Ishikawa (cell line): Measurements from ENCODE around the gene GPER1.

Experiments used
- CEBPB ChIP-seq: IDR thresholded peaks from 2 replicates; pipeline ENCODE4 v1.6.1; 2012
- CREB1 ChIP-seq: IDR thresholded peaks from 2 replicates; pipeline ENCODE4 v1.6.1; 2012; ENCODE audit warnings: low read depth
- EGR1 ChIP-seq: IDR thresholded peaks from 2 replicates; pipeline ENCODE4 v1.6.1; 2012
- EP300 ChIP-seq: IDR thresholded peaks from 2 replicates; pipeline ENCODE4 v1.6.1; 2012; ENCODE audit warnings: borderline replicate concordance
- FOXM1 ChIP-seq: IDR thresholded peaks from 2 replicates; pipeline ENCODE4 v1.6.1; 2012; ENCODE audit warnings: low read depth, borderline replicate concordance
- NFIC ChIP-seq: IDR thresholded peaks from 2 replicates; pipeline ENCODE4 v1.6.1; 2012
- RAD21 ChIP-seq: IDR thresholded peaks from 2 replicates; pipeline ENCODE4 v1.6.1; 2012; ENCODE audit warnings: low read depth
- TAF1 ChIP-seq: IDR thresholded peaks from 2 replicates; pipeline ENCODE4 v1.6.1; 2012; ENCODE audit warnings: low read depth, mild to moderate bottlenecking
- TCF12 ChIP-seq: IDR thresholded peaks from 2 replicates; pipeline ENCODE4 v1.6.1; 2012; ENCODE audit warnings: low read depth
- TEAD4 ChIP-seq: IDR thresholded peaks from 2 replicates; pipeline ENCODE4 v1.6.1; 2012
- YY1 ChIP-seq: IDR thresholded peaks from 2 replicates; pipeline ENCODE4 v1.6.1; 2012; ENCODE audit warnings: low read depth
- ZBTB7A ChIP-seq: IDR thresholded peaks from 2 replicates; pipeline ENCODE4 v1.6.1; 2012; ENCODE audit warnings: low read depth
- TF ChIP-seq, protein P1 (sequence below): IDR thresholded peaks from 2 replicates; pipeline ENCODE4 v1.6.1; 2012
- TF ChIP-seq, protein P2 (sequence below): IDR thresholded peaks from 2 replicates; pipeline ENCODE4 v1.6.1; 2012
- TF ChIP-seq, protein P3 (sequence below): IDR thresholded peaks from 2 replicates; pipeline ENCODE4 v1.6.1; 2012; ENCODE audit warnings: low read depth, mild to moderate bottlenecking

Gene GPER1

DNA sequence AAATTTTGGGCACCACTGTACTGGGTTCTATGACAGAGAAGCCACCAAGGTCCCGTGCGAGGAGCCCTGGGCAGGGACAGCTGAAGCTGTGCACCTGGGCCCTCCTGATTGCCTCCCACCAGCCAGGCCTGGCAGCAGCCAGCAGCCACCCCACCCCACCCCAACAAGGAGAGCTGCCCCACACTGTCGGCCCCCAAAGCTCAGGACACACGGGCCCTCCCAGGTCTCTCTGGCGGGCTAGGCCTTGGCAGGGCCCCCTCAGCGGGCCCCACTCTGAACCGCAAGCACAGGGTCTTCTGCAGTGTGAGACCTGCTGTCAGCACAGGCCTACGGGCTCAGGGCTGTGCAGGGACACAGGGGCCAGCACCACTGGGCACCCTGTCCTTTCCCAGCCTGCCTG is 38.1 kb upstream of the GPER1 start:
- TF ChIP-seq TAF1 = no peak
- TF ChIP-seq, protein P1, sequence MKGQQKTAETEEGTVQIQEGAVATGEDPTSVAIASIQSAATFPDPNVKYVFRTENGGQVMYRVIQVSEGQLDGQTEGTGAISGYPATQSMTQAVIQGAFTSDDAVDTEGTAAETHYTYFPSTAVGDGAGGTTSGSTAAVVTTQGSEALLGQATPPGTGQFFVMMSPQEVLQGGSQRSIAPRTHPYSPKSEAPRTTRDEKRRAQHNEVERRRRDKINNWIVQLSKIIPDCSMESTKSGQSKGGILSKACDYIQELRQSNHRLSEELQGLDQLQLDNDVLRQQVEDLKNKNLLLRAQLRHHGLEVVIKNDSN = no peak

DNA sequence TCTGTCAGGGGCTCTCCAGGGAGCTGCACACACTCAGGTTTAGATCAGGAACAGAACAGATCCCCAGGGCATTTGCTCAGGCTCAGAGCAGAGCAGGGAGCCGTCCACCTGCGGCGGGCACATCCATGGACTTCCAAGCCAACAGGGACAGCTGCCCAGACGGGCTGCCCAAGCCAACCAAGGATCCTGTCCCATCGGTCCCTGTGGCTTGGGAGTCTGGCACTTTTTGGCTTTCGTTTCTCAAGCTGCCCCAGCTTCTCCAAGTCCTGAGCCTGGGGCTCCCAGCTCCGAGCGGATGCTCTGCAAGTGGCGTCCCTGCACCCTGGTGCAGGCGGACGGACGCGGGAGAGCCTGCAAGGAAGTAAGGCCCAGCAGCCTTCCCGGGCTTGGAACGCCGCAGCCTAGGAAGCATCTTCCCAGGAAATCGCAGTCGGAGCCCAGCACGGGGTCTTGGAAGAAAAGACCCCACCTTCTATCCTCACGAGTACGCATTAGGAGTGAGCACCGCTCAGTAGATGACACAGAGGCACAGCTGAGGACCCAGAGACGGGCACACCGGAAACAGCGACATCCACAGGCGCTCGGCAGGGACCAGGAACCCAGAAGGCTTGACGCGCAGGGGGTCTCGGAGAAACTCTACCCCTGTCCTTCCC is 37.5 kb upstream of the GPER1 start:
- TF ChIP-seq TEAD4 (no peak), CREB1 (no peak)

DNA sequence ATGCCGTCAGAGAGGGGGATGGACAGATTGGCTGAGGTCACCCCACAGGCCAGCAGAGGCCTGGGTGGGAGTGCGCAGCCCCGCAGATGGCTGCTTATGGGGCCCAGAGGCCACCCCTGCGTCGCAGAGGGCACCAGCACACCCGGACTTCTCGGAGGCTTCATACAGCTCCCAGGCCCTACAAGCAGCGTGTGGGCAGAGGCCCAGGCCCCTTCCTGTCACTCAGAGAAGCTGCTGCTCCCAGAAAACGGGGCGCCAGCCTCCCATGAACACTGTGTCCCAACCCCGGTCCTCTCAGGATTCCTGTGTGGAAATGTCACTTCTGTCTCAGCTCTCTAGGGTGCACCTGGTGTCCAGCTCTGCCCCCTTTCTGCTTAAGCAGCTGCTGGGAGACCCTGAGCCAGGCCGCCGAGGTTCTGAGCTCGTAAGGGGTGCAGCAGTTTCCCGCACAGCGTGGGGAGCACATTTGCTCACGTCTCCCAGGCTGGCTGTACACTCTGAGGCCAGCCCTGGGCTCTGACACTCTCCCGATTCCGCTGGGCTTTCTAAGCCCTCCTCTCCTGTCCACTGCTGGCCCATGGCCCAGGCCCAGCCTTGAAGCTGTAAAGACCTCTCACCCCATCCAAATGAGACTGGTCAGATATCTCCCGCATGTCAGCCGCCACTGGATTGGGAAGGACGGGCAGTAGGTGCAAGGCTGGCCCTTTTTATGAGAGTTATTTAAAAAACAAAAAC is 36.8 kb upstream of the GPER1 start:
- TF ChIP-seq, protein P2, sequence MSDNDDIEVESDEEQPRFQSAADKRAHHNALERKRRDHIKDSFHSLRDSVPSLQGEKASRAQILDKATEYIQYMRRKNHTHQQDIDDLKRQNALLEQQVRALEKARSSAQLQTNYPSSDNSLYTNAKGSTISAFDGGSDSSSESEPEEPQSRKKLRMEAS = no peak
- TF ChIP-seq, protein P3, sequence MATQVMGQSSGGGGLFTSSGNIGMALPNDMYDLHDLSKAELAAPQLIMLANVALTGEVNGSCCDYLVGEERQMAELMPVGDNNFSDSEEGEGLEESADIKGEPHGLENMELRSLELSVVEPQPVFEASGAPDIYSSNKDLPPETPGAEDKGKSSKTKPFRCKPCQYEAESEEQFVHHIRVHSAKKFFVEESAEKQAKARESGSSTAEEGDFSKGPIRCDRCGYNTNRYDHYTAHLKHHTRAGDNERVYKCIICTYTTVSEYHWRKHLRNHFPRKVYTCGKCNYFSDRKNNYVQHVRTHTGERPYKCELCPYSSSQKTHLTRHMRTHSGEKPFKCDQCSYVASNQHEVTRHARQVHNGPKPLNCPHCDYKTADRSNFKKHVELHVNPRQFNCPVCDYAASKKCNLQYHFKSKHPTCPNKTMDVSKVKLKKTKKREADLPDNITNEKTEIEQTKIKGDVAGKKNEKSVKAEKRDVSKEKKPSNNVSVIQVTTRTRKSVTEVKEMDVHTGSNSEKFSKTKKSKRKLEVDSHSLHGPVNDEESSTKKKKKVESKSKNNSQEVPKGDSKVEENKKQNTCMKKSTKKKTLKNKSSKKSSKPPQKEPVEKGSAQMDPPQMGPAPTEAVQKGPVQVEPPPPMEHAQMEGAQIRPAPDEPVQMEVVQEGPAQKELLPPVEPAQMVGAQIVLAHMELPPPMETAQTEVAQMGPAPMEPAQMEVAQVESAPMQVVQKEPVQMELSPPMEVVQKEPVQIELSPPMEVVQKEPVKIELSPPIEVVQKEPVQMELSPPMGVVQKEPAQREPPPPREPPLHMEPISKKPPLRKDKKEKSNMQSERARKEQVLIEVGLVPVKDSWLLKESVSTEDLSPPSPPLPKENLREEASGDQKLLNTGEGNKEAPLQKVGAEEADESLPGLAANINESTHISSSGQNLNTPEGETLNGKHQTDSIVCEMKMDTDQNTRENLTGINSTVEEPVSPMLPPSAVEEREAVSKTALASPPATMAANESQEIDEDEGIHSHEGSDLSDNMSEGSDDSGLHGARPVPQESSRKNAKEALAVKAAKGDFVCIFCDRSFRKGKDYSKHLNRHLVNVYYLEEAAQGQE = no peak
- TF ChIP-seq NFIC (no peak), CREB1 (no peak), FOXM1 (no peak), TEAD4 (no peak), TAF1 (no peak)
- TF ChIP-seq, protein P1 = no peak

DNA sequence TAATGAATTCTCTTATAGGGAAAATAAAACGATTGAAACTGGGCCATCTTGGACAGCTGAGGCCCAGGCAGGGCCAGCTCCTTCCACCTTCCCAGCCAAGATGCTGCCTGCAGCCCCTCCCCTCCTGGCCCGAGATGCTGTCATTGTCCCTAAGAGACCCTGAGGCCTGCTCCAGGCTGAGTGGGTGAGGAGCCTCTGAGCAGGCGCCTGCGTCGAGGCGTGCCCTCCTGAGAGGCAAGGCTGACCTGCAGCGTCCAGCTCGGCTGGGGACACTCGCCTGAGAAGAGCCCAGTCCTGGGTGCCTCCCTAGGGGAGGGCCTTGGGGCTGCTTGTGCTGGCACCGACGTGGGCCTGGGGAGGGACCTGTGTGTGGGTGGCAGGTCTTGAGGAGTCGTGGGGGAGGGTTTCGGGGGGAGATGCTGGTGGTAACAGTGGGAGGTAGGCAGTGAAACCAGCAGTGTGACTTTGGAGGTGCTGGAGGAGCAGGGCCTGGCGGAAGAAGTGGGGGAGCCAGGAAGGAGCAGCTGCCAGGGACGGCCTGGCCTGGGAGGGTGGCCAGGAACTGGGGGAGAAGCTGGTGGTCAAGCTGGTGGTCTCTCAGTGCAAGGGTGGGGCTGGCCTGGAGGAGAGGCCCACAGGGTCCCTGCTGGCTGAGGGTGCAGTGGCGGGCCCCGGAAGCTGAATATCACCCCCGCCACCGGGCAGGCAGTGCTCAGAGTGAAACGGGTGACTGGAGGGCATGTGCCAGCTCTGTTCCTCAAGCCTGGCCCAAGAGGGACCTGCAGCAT is 35.7 kb upstream of the GPER1 start:
- TF ChIP-seq CEBPB (no peak), CREB1 (no peak), ZBTB7A (no peak), TCF12 (no peak), EGR1 (no peak), EP300 (no peak), RAD21 (no peak)
- TF ChIP-seq, protein P2 = no peak

DNA sequence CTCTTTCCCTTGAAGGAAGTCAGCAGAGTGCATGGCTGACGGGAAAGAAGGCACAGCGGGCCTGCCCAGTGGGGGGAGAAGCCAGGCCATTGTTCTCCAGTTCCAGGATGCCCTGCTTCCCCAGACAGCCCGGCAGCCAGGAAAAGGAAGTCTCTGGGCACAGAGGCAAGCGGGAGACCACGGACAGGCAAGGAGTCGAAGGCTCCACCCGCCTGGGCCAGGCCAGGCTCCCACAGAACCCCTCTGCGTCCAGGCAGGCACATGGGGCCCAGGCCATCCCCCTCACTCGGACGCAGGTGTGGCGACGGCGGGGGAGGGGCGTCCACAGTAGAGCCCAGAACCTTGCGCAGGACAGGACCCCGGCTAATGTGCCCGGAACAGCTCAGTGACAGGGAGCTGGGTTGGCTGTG is 34.9 kb upstream of the GPER1 start:
- TF ChIP-seq, protein P3 = no peak
- TF ChIP-seq CREB1 (no peak), ZBTB7A (no peak), TAF1 (no peak), RAD21 (no peak), NFIC (no peak), EGR1 (no peak), TCF12 (no peak), YY1 (no peak), FOXM1 (no peak), TEAD4 (no peak), CEBPB (no peak), EP300 (no peak)
- TF ChIP-seq, protein P1 = no peak
- TF ChIP-seq, protein P2 = no peak
